ENCODE measurements around the gene TADA2A. TPM values are rescaled to one million over a fixed set of nuclear protein-coding genes. Genes with fewer than 3 reads are reported as not detected.
"Not testable (repeated sequence)": the region's sequence is repeated elsewhere in the genome, so short reads cannot be mapped to it uniquely, and the experiment has no call there.

Gene TADA2A
- total and polyA plus RNA-seq, 2 donors, result 12.4 to 33.9 TPM

DNA sequence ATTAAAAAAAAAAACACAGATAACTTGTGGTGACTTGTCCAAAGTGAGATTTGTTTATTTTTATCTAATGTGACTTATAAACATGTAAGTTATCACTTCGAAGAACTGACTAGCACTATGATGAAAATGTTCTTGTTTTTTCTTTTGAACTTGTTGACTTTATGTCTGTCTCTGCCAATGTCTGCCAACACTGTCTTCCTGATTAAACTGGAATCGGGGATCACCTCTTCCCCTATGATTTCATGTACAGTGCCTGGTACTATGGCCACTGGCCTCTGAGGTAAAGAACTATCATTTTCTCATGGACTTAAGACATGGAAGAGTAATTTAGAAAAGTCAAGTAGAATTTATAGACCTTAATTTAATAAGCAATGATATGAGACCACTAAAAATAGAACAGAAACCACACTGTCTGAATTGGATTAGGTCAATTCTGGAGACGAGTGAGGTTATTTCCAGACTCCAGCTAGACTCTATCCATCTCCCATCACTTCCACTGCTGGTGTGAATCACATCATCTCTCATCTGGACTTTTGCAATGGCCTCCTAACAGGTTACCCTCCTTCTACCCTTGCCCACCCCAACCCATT lies 22.0 kb upstream of the TADA2A start:
- WGBS, result 56% methylated on average over 3 of the region's 3 CpGs
- Histone ChIP-seq H3K4me1 (ENCODE audit: insufficient read depth) (no peaks in the 10 kb centered on the region), H3K27ac (ENCODE audit: low read depth) (no peak overlapping the region), H3K4me3 (ENCODE audit: low read depth, low read length) (no peak overlapping the region), H3K36me3 (ENCODE audit: insufficient read depth) (no peaks in the 10 kb centered on the region)
- no peak for DNase-seq (ENCODE audit: extremely low spot score)

DNA sequence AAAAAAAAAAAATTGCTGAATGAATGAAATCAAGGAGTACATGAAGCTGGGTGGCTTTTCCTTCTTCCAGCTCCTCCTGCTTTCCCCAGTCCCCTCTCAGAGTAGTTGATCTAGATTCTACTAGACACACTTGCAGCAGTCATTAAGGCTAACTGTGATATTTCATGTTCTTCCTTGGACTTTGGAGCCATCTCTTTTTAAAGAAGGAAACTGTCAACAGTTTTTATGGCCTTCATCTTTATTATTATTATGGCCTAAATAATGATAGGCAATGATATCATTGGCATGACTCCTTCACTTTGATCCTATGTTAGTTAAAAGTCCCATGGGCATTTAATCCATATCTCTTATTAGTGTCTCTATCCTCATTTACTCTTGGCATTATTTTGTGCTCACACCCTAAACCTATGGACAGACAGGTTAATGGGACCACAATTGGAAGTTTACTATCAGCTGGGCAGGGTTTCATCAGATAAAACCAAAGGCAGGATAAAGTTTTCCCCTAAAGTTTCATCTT lies 21.2 kb upstream of the TADA2A start:
- DNase-seq (ENCODE audit: extremely low spot score), result no peak
- no peaks in the 10 kb centered on the region for H3K36me3 ChIP-seq (ENCODE audit: insufficient read depth)
- no peak overlapping the region for H3K4me3 ChIP-seq (ENCODE audit: low read depth, low read length)
- H3K27ac ChIP-seq (ENCODE audit: low read depth), result no peak overlapping the region
- H3K4me1 ChIP-seq (ENCODE audit: insufficient read depth), result no peaks in the 10 kb centered on the region

DNA sequence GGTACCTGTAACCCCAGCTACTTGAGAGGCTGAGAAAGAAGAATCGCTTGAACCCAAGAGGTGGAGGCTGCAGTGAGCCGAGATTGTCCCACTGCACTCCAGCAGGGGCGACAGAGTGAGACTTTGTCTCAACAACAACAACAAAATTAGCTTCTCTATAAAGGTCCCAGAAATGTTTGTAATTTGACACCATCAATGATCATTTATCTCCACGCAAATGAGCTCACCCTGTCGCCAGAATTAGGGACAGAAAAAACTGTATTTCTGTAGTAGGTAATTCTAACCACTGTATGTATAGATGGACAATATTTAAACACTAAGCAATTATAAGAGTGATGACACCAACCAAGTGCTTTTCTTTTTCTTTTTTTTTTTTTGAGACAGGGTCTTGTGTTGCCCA lies 20.2 kb upstream of the TADA2A start:
- Histone ChIP-seq H3K36me3 (ENCODE audit: insufficient read depth) (no peaks in the 10 kb centered on the region), H3K27ac (ENCODE audit: low read depth) (no peak overlapping the region), H3K4me3 (ENCODE audit: low read depth, low read length) (no peak overlapping the region), H3K4me1 (ENCODE audit: insufficient read depth) (no peaks in the 10 kb centered on the region)
- WGBS, result 92% methylated on average over 5 of the region's 5 CpGs
- no peak for DNase-seq (ENCODE audit: extremely low spot score)

- H3K4me1 ChIP-seq (ENCODE audit: insufficient read depth), result no peaks in the 10 kb centered on the region
- no peak for DNase-seq (ENCODE audit: extremely low spot score)
- H3K4me3 ChIP-seq (ENCODE audit: low read depth, low read length), result no peak overlapping the region
- WGBS, result 87% methylated on average over 3 of the region's 3 CpGs
- no peak overlapping the region for H3K27ac ChIP-seq (ENCODE audit: low read depth)
- no peaks in the 10 kb centered on the region for H3K36me3 ChIP-seq (ENCODE audit: insufficient read depth)
Observed at GRCh38 chr17:37388266-37388665, 18.4 kb upstream of the TADA2A start.

- no peak overlapping the region for H3K4me3 ChIP-seq (ENCODE audit: low read depth, low read length)
- no peaks in the 10 kb centered on the region for H3K36me3 ChIP-seq (ENCODE audit: insufficient read depth)
- WGBS, result 95% methylated on average over 4 of the region's 4 CpGs
- no peaks in the 10 kb centered on the region for H3K4me1 ChIP-seq (ENCODE audit: insufficient read depth)
- no peak for DNase-seq (ENCODE audit: extremely low spot score)
- H3K27ac ChIP-seq (ENCODE audit: low read depth), result no peak overlapping the region
Observed at GRCh38 chr17:37389160-37389559, 17.5 kb upstream of the TADA2A start.

DNA sequence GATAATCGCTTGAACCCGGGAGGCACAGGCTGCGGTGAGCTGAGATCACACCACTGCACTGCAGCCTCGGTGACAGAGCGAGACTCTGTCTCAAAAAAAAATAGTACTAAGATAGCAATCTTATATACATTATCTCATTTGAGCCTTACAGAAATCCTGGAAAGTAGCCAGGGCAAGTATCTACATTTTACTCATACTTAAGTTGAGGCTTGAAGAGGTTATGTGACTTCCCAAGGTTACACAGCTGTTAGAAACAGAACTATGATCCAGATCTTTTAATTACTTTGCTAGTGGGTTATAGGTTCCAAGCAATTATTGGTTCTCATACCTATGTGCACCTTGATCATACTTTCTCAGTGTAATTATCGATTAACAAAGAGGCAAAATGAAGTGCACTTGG lies 15.5 kb upstream of the TADA2A start:
- Histone ChIP-seq H3K4me3 (ENCODE audit: low read depth, low read length) (no peak overlapping the region), H3K27ac (ENCODE audit: low read depth) (no peak overlapping the region), H3K36me3 (ENCODE audit: insufficient read depth) (no peaks in the 10 kb centered on the region), H3K4me1 (ENCODE audit: insufficient read depth) (no peaks in the 10 kb centered on the region)
- no peak for DNase-seq (ENCODE audit: extremely low spot score)
- WGBS, result 83% methylated on average over 6 of the region's 6 CpGs

DNA sequence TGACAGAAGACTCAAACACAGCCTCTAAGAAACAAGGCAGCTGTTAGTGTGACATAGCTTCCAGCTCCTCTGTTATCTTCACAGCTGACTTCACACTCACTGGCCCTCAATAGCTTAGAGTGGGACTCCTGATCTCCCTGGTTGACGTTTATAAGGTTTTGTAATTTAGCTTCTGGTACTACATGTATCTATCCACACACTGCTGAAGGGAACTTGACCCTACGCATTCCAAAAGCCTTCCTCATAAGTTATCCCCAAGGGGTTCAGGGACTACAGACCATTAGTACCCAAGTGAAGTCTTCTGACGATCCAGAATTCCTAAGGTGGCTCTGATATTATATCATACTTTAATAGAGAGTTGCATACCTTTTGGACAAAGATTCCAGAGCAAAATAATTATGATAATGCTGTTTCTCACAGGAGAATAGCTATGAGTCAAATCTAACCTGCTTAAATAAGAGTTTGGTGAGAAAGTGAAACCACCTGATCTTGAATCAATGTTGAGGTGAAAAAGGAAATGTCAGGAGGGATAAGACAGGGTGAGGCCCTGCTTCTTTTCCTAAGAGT lies 14.6 kb upstream of the TADA2A start:
- no peak for DNase-seq (ENCODE audit: extremely low spot score)
- WGBS, result 51% methylated on average over 3 of the region's 3 CpGs
- Histone ChIP-seq H3K4me1 (ENCODE audit: insufficient read depth) (no peaks in the 10 kb centered on the region), H3K4me3 (ENCODE audit: low read depth, low read length) (no peak overlapping the region), H3K36me3 (ENCODE audit: insufficient read depth) (no peaks in the 10 kb centered on the region), H3K27ac (ENCODE audit: low read depth) (no peak overlapping the region)

DNA sequence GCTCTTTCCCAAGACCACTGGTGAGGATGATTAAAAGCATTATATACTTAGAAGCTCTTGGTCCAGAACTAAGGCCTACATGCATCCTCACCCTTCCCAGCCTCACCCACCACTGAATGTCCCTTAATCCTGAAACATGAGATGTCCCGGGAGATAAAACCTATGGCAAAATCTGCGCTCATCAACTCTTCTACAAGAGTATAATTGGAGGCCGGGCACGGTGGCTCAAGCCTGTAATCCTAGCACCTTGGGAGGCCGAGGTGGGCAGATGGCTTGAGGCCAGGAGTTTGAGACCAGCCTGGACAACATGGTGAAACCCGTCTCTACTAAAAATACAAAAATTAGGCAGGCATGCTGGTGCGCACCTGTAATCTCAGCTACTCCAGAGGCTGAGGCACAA lies 13.3 kb upstream of the TADA2A start:
- no peaks in the 10 kb centered on the region for H3K36me3 ChIP-seq (ENCODE audit: insufficient read depth)
- H3K4me3 ChIP-seq (ENCODE audit: low read depth, low read length), result no peak overlapping the region
- H3K4me1 ChIP-seq (ENCODE audit: insufficient read depth), result no peaks in the 10 kb centered on the region
- no peak for DNase-seq (ENCODE audit: extremely low spot score)
- no peak overlapping the region for H3K27ac ChIP-seq (ENCODE audit: low read depth)
- 96% methylated on average over 7 of the region's 7 CpGs for WGBS

DNA sequence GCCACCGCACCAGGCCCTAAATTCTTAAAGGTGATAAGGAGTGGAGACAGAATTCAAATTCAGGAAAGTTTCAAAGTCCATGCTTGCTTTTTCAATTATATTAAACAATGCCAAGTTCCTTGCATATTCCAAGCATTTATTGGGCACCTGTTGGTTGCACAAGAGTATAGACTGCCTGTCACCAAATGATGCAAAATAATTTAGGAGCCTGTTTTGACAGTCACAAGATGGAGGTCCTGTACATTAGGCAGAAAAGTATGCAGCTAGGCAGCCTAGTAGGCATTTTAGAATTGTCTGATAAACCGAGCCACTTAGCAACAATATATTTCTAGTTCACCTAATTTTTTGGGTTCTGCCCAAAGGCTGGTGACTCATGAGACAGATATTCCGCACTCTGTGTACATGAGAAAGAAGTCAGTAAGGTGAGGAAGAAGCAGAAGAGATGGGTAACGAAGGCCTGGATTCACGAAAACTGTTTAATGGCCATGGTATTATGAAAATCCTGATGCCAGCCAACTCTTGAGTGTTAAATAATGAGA lies 7.4 kb upstream of the TADA2A start:
- Histone ChIP-seq H3K27ac (ENCODE audit: low read depth) (no peak overlapping the region), H3K4me1 (ENCODE audit: insufficient read depth) (no peaks in the 10 kb centered on the region), H3K36me3 (ENCODE audit: insufficient read depth) (no peaks in the 10 kb centered on the region), H3K4me3 (ENCODE audit: low read depth, low read length) (no peak overlapping the region)
- WGBS, result 94% methylated on average over 5 of the region's 5 CpGs
- no peak for DNase-seq (ENCODE audit: extremely low spot score)

DNA sequence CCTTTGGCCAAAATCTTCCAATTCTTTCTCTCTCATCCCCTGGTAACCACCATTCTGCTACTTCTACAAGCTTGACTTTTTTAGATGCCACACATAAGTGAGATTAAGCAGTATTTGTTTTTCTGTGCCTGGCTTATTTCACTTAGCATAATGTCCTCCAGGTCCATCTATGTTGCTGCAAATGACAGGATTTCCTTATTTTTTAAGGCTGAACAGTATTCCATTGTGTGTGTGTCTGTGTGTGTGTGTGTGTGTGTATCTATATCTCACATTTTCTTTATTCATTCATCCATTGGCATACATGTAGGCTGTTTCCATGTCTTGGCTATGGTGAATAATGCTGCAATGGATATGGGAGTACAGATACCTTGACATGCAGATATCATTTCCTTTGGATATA lies 6.2 kb upstream of the TADA2A start:
- Histone ChIP-seq H3K4me1 (ENCODE audit: insufficient read depth) (no peaks in the 10 kb centered on the region), H3K4me3 (ENCODE audit: low read depth, low read length) (no peak overlapping the region), H3K36me3 (ENCODE audit: insufficient read depth) (no peaks in the 10 kb centered on the region), H3K27ac (ENCODE audit: low read depth) (no peak overlapping the region)
- no peak for DNase-seq (ENCODE audit: extremely low spot score)

DNA sequence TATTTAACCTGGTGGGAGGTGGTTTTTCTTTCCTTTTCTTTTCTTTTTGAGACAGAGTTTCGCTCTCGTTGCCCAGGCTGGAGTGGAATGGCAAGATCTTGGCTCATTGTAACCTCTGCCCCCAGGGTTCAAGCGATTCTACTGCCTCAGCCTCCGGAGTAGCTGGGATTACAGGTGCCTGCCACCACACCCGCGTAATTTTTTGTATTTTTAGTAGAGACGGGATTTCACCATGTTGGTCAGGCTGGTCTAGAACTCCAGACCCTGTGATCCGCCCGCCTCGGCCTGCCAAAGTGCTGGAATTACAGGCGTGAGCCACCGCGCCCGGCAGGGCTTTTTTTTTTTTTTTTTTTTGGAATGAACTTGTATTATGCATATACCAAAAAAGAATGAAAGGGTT lies 1.2 kb upstream of the TADA2A start:
- not testable (repeated sequence) for H3K36me3 ChIP-seq (ENCODE audit: insufficient read depth); DNase-seq (ENCODE audit: extremely low spot score); H3K27ac ChIP-seq (ENCODE audit: low read depth); H3K4me1 ChIP-seq (ENCODE audit: insufficient read depth); H3K4me3 ChIP-seq (ENCODE audit: low read depth, low read length)
- WGBS, result 47% methylated on average over 14 of the region's 14 CpGs

DNA sequence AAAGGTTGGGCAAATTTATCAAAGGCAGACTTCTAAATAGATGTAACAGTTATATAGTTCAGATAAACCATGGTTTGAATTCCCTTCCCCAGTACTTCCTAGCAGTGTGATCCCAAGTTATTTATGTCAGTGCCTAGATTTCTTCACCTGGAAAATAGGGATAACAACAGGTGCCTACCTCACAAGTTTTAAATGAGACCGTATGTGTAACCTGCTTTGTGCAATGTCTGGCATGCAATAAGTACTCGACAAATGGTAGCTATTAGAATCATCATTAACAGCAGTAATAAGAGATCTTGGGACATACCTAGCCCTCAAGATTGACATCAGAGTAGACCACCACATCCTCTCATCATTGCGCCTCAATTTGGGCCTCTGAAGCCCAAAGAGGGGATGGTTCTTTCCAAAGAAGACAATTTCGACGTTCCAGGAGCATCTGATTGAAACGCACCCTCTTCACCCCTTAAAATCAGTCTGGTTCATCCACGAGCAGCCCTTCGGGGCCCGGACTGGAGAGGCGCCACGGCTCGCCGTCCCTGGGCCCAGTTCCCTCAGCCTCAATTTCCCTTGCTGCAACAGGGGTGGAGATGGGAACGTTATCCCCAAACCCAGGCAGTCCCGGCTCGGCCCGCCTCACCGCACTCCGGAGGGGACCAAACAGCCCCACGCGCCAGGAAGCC lies 591 bp upstream of the TADA2A start:
- peak overlapping the region; percentile 64 for H3K4me3 ChIP-seq (ENCODE audit: low read depth, low read length)
- WGBS, result under 1% methylated on average over 21 of the region's 21 CpGs
- no peaks in the 10 kb centered on the region for H3K36me3 ChIP-seq (ENCODE audit: insufficient read depth)
- no peaks in the 10 kb centered on the region for H3K4me1 ChIP-seq (ENCODE audit: insufficient read depth)
- no peak for DNase-seq (ENCODE audit: extremely low spot score)
- peak overlapping the region; percentile 23 for H3K27ac ChIP-seq (ENCODE audit: low read depth)

DNA sequence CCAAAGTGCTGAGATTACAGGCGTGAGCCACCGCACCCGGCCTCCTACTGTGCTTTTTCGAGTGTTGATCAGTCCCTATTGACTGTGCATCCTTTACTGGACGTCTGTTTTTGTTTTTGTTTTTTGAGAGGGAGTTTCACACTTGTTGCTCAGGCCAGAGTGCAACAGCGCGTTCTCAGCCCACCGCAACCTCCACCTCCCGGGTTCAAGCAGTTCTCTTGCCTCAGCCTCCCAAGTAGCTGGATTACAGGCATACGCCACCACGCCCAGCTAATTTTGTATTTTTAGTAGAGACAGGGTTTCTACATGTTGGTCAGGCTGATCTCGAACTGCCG lies 1.4 kb downstream of the TADA2A start:
- DNase-seq (ENCODE audit: extremely low spot score); H3K27ac ChIP-seq (ENCODE audit: low read depth); H3K4me1 ChIP-seq (ENCODE audit: insufficient read depth); H3K36me3 ChIP-seq (ENCODE audit: insufficient read depth); H3K4me3 ChIP-seq (ENCODE audit: low read depth, low read length): not testable (repeated sequence)
- 96% methylated on average over 13 of the region's 13 CpGs for WGBS

- WGBS, result 90% methylated on average over 3 of the region's 3 CpGs
- H3K4me3 ChIP-seq (ENCODE audit: low read depth, low read length), result no peak overlapping the region
- H3K27ac ChIP-seq (ENCODE audit: low read depth), result no peak overlapping the region
- H3K36me3 ChIP-seq (ENCODE audit: insufficient read depth), result no peaks in the 10 kb centered on the region
- no peak for DNase-seq (ENCODE audit: extremely low spot score)
- H3K4me1 ChIP-seq (ENCODE audit: insufficient read depth), result no peaks in the 10 kb centered on the region
Observed at GRCh38 chr17:37410357-37410756, 3.7 kb downstream of the TADA2A start.
